K562 treated with DMSO at 1 percent for 48 hours (cell line): ENCODE measurements around the gene CHMP4A. TPM values are rescaled to one million over a fixed set of nuclear protein-coding genes. Genes with fewer than 3 reads are reported as not detected.

Source experiments
- total RNA-seq: library from RNA; unstranded; fragments of 300-600 nt; gene quantifications from 2 replicates; pipeline ENCODE4 v1.2.3, GENCODE V29; 2022; ENCODE audit warnings: low replicate concordance; ENCODE audit errors: extremely low read depth

CHMP4A gene
- not detected in 2 replicates for total RNA-seq

GRCh38 chr14:24212924-24213865 is at the start of gene CHMP4A:
Gene CHMP4A (minus strand): TSS chr14:24213488. CDS start chr14:24213439, 49 bp downstream.

DNA sequence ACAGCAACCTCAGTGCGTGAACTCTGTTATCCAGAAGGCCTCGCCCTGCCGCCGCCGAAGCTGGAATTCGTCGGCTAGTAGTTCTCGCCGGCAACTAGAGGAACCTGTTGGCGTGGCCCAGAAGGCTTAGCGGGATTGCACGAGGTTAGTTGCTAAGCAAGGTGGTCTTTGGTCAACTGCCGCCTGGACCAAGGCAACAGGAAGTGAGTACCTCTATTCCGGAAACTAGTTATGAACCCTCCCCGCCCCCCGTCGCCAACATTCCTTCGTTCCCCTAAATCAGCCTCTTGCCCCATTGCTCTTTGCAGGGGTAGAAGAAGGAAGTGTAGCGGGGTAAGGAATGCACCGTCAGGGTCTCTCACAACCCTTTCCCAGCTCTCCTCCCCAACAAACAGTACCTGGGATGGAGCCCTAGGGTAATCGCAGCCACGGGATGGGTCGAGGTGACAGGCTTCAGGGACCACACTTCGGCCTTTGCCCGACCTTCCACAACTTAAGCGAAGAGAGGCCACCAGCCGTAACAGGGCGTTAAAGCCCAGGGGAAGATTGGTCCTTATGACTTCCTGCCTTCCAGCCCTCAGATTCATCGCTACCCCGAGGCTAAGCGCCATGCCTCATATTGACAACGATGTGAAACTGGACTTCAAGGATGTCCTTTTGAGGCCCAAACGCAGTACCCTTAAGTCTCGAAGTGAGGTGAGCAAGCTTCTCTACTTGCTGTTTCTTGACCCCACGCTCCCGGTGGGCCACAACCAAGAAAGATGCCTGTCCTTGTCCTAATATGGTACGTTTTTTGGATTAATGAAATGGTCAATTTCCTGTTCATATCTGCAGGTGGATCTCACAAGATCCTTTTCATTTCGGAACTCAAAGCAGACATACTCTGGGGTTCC is 19.6 kb upstream of the CHMP4A start, which contains the start of gene GMPR2:
GMPR2 (plus strand) TSS at position 285 of the 893 bp plus-strand sequence; CDS start at position 610, 325 bp downstream.

DNA sequence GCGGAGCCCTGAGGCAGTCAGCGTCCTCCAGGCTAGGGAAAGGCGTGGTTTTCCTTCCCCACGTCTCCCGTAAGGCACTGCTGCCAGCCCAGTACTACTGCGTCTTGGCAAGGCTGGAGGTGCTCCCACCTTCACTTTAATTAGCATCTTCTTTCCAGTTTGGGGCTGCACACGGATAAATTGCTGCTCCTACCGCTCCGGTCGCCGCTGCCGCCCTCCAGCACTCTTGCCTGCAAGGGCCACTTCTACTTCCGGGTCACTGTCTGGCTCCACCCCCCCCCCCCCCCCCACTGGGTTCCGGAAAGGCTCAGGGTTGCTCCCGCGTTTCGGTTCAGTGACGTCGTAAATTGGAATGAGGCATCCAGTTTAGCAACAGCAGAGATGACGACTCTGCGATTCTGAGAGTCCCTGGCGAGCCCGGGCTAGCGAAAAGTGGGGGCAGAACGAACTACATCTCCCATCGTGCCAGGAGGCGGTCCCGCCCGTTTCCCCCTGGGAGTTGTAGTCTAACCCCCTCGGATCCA is 18.9 kb upstream of the CHMP4A start, which contains the start of gene NEDD8:
NEDD8 (minus strand) TSS at position 247 of the 524 bp plus-strand sequence; CDS start at position 147, 100 bp downstream.

GRCh38 chr14:24215495-24216344 is 2.4 kb upstream of the CHMP4A start, which contains the start of gene MDP1:
Gene MDP1 (minus strand): TSS chr14:24216066. CDS start chr14:24215955, 111 bp downstream.

DNA sequence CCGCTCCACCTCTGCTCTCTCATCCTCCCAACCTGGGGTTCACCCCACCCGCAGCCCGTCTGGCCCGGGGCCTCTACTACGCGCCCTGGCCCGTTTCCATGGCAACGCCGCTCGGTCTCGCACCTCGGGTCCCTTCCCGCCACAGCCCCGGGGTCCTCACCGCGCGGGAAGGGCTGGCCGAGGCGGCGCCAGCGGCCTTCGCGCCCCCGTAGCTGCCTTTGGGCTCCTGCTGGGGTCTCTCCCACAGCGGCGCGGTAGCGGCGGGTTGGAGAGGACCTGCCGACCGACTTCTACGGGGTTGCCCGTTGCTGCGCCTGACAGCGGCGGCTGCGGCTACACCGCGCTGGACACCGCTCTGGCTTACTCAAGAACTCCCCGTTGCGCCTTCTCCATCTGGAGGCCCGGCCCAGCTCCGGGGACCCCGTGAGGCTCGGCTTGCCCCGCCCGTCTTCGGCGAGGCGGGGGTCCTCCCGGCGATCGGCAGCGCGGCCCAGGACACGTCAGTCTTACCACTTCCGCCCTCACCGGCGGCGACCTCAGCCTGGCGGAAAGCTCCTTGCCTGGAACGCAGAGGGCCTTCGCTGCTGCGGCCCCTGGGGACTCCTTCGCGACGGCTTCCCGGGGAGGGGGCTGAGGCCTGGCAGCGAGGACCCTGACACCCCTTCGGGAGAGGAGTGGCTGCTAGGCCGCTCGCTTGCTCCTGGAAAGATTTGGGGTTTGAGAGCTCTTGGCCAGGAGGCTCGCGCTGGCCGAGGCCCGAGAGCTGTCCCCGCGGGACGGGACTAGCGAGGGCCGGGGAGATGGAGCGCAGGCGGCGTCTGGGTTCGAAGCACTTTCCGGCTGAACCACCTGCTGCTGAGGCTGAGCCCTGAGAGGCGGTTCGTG is 17.9 kb downstream of the CHMP4A start, which contains the start of gene TM9SF1:
TM9SF1 (minus strand) TSS at position 256 of the 885 bp plus-strand sequence. CDS start 422 bp downstream, outside the sequence.

DNA sequence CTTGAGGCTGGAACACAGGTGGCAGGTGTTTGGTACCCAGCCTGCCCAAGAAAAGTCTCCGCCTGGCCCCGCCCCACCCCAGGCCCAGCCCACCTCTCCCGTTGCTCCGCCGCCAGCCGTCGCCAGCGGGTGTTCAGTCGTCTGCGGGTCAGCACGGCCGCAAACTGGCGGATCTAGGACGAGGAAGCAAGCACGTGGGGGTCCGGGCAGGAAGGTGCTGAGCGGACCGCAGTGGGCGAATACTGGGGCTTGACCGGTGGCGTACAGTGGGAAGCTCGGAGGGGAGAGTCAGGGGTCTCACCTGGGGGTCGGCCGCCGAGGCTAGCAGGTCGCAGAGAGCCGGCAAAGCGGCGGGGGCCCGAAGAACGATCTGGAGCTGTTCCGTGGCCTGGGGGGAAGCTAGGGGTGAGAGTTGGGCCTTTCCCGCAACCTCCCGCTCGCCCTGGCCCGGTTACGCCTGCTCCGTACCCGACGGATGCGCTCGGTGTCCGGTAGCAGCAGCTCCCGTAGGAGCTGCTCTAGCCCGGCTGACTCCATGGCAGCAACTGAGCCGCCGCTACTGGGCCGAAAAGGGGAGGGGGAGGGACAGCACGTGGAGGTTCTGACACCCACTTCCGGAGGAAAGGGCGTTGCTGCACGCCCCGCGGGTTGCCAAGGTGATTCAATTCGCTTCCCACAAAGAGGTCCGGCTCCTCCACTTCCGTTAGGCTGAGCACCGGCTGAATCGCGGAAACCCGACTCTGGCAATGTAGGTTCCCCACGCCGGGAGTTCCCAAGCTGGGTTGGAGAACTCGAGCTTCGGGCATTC is 24.8 kb downstream of the CHMP4A start, which contains the start of gene IPO4:
IPO4 (minus strand) TSS at position 566 of the 808 bp plus-strand sequence; CDS start at position 537, 29 bp downstream.

GRCh38 chr14:24171422-24172260 is 41.6 kb downstream of the CHMP4A start, which contains the start of gene REC8:
Gene REC8 (plus strand): TSS chr14:24172080. CDS start chr14:24172553, 473 bp downstream.

DNA sequence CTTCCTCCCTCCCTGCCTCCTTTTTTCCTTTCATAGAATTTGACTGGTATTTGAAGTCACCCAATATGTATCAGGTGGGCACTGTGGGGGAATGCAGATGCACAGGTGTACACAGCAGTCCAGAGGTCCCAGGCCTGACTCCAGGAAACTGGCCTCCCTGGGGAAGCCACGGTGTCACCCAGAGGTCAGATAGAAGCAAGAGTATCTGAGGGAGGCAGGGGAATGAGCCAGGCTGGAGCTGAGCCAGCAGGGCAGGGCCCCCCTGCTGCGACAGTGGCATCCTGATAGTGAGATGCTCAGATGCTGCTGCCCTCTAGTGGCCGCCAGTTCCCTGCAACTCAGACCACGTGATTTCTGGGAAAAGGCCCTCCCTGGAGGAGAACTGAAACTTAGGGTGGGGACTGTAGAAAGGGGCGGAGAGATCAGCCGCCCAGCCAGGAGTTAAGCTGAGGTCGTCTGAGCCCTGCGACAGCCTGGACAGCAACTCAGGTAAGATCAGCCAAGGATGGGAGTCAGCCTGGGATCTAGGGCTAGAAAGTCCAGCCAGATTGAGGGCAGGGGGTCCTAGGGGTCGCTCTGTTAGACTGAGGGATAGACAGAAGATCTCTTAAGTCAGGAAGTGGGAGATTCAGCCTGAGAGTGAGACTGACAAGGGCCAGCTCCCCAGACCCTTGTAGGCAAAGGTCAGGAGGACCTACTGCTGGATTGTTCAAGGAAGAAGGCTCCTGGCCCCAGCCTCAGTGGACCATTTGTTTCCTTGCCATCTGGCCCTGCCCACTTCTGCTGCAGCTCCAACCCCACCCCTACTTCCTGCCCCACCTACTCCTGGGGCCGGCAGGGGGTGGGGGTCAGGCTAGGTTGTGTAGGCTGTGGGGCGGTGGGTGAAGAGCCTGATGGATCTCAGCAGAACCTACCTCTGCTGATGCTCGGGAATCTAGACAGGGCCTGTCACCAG is 52.2 kb downstream of the CHMP4A start, which contains the start of gene IRF9:
IRF9 (plus strand) TSS at position 416 of the 955 bp plus-strand sequence. CDS start 880 bp downstream, outside the sequence.

Other genes with a start within 250 kb of the CHMP4A start
- not detected in 2 replicates for gene DHRS4L2, start 224.6 kb downstream of the CHMP4A start, total RNA-seq
- not detected in 2 replicates for gene CARMIL3, start 161.5 kb downstream of the CHMP4A start, total RNA-seq
- gene CPNE6, start 141.9 kb downstream of the CHMP4A start, total RNA-seq: not detected in 2 replicates
- not detected in 2 replicates for gene PCK2, start 119.2 kb downstream of the CHMP4A start, total RNA-seq
- not detected in 2 replicates for gene DCAF11, start 98.7 kb downstream of the CHMP4A start, total RNA-seq
- not detected in 2 replicates for gene NRL, start 98.5 kb downstream of the CHMP4A start, total RNA-seq
- gene FITM1, start 82.8 kb downstream of the CHMP4A start, total RNA-seq: not detected in 2 replicates
- not detected in 2 replicates for gene PSME1, start 77.3 kb downstream of the CHMP4A start, total RNA-seq
- not detected in 2 replicates for gene EMC9, start 71.9 kb downstream of the CHMP4A start, total RNA-seq
- gene PSME2, start 66.9 kb downstream of the CHMP4A start, total RNA-seq: not detected in 2 replicates
- gene RNF31, start 66.0 kb downstream of the CHMP4A start, total RNA-seq: not detected in 2 replicates
- gene IRF9, start 52.2 kb downstream of the CHMP4A start, total RNA-seq: not detected in 2 replicates
- gene REC8, start 41.4 kb downstream of the CHMP4A start, total RNA-seq: not detected in 2 replicates
- gene IPO4, start 24.7 kb downstream of the CHMP4A start, total RNA-seq: not detected in 2 replicates
- not detected in 2 replicates for gene TM9SF1, start 18.0 kb downstream of the CHMP4A start, total RNA-seq
- not detected in 2 replicates for gene TSSK4, start 7.8 kb downstream of the CHMP4A start, total RNA-seq
- not detected in 2 replicates for gene MDP1, start 2.6 kb upstream of the CHMP4A start, total RNA-seq
- not detected in 2 replicates for gene NEDD8, start 18.9 kb upstream of the CHMP4A start, total RNA-seq
- not detected in 2 replicates for gene GMPR2, start 19.4 kb upstream of the CHMP4A start, total RNA-seq
- not detected in 2 replicates for gene TINF2, start 29.1 kb upstream of the CHMP4A start, total RNA-seq
- gene TGM1, start 49.7 kb upstream of the CHMP4A start, total RNA-seq: not detected in 2 replicates
- gene RABGGTA, start 58.1 kb upstream of the CHMP4A start, total RNA-seq: not detected in 2 replicates
- gene DHRS1, start 86.3 kb upstream of the CHMP4A start, total RNA-seq: not detected in 2 replicates
- not detected in 2 replicates for gene NOP9, start 86.4 kb upstream of the CHMP4A start, total RNA-seq
- gene CIDEB, start 94.5 kb upstream of the CHMP4A start, total RNA-seq: not detected in 2 replicates
- not detected in 2 replicates for gene LTB4R2, start 96.7 kb upstream of the CHMP4A start, total RNA-seq
- gene LTB4R, start 98.0 kb upstream of the CHMP4A start, total RNA-seq: not detected in 2 replicates
- gene ADCY4, start 121.6 kb upstream of the CHMP4A start, total RNA-seq: not detected in 2 replicates
- not detected in 2 replicates for gene RIPK3, start 126.5 kb upstream of the CHMP4A start, total RNA-seq
- gene NFATC4, start 154.7 kb upstream of the CHMP4A start, total RNA-seq: not detected in 2 replicates
- not detected in 2 replicates for gene NYNRIN, start 185.5 kb upstream of the CHMP4A start, total RNA-seq
- gene CBLN3, start 216.2 kb upstream of the CHMP4A start, total RNA-seq: not detected in 2 replicates
- 69.1 TPM in 1 of 2 replicates, not detected in the other for gene KHNYN, start 216.5 kb upstream of the CHMP4A start, total RNA-seq
- not detected in 2 replicates for gene SDR39U1, start 229.3 kb upstream of the CHMP4A start, total RNA-seq